ENCODE results near the gene PPARD. TPM values are rescaled to one million over a fixed set of nuclear protein-coding genes. Genes with fewer than 3 reads are reported as not detected.

PPARD gene
- total RNA-seq, 3 donors from 2014 or later (not counting 1 experiment from before 2014, with no cell fraction given) = 14.4 to 20.4 (median 18.8) TPM

GRCh38 chr6:35415065-35415891 is 72.9 kb downstream of the PPARD start:
- Histone ChIP-seq H3K9me3 (ENCODE audit: control insufficient read depth, insufficient read depth, low read length) (no peaks in the 10 kb centered on the region), H3K27me3 (ENCODE audit: control insufficient read depth, insufficient read depth, low read length) (no peaks in the 10 kb centered on the region), H3K36me3 (ENCODE audit: control insufficient read depth, insufficient read depth, low read length) (peaks cover 29% of the 10 kb centered on the region), H3K27ac (ENCODE audit: low read length) (no peak overlapping the region), H3K4me3 (ENCODE audit: low read length) (no peak overlapping the region), H3K4me1 (ENCODE audit: control insufficient read depth, insufficient read depth, low read length) (peaks cover 29% of the 10 kb centered on the region)
- 85% methylated on average over 7 of the region's 7 CpGs for WGBS (ENCODE audit: insufficient coverage)
- DNase-seq (peak in 1 of 2 donors; percentile 53), ATAC-seq (no peak)
- Mint-ChIP-seq H3K27me3 (ENCODE audit: low read depth in 2 of 2) (no peaks in the 10 kb centered on the region), H3K27ac (no peak overlapping the region), H3K4me3 (no peak overlapping the region), H3K36me3 (no peaks in the 10 kb centered on the region), H3K4me1 (peaks cover 26 to 47% of the 10 kb centered on the region in 2 donors), H3K9me3 (no peaks in the 10 kb centered on the region)
- TF ChIP-seq, protein P1, sequence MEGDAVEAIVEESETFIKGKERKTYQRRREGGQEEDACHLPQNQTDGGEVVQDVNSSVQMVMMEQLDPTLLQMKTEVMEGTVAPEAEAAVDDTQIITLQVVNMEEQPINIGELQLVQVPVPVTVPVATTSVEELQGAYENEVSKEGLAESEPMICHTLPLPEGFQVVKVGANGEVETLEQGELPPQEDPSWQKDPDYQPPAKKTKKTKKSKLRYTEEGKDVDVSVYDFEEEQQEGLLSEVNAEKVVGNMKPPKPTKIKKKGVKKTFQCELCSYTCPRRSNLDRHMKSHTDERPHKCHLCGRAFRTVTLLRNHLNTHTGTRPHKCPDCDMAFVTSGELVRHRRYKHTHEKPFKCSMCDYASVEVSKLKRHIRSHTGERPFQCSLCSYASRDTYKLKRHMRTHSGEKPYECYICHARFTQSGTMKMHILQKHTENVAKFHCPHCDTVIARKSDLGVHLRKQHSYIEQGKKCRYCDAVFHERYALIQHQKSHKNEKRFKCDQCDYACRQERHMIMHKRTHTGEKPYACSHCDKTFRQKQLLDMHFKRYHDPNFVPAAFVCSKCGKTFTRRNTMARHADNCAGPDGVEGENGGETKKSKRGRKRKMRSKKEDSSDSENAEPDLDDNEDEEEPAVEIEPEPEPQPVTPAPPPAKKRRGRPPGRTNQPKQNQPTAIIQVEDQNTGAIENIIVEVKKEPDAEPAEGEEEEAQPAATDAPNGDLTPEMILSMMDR (IDR thresholded peaks at IDR 0.05) = no peak
- intact Hi-C loops (cut with micrococcal nuclease) = no loop called here

DNA sequence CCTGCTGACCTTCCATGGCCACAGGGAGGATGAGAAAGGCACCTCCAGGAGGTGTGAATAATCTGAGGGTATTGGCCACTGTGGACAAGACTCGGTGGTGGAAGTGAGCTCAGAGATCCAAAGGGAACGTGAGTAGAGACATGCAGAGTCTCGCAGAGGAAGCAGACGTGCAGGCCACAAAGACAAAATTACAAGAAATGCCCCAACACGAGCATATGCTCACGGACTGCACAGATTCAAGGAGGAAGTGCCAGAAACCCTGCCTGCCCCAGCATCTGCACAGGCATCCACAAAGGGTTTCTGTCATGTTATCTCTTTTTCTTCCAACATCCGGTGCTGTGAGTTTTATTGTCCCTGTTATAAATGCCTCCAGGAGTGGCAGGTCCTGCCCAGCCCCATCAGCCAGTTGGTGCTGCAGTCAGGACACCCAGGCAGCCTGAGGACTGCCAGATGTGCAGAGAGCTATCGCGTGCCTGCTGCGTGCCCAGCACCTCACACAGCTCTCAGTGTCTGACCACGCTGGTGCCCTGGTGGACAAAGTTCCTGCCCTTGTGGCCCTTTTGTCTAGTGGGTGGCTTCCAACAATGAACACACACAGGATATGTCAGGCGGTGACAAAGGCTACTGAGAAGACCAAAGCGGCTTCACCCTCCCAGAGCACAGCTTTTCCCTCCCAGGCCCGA is 75.8 kb downstream of the PPARD start:
- H3K27me3 Mint-ChIP-seq (ENCODE audit: low read depth in 2 of 2) = no peaks in the 10 kb centered on the region
- Histone ChIP-seq H3K27ac (ENCODE audit: low read length) (no peak overlapping the region), H3K4me3 (ENCODE audit: low read length) (no peak overlapping the region), H3K4me1 (ENCODE audit: control insufficient read depth, insufficient read depth, low read length) (peaks cover 18% of the 10 kb centered on the region), H3K9me3 (ENCODE audit: control insufficient read depth, insufficient read depth, low read length) (no peaks in the 10 kb centered on the region), H3K27me3 (ENCODE audit: control insufficient read depth, insufficient read depth, low read length) (no peaks in the 10 kb centered on the region), H3K36me3 (ENCODE audit: control insufficient read depth, insufficient read depth, low read length) (peaks cover 30% of the 10 kb centered on the region)
- peak in 2 of 3 donors; percentile 26 to 45 for ATAC-seq
- DNase-seq = no peak
- peaks cover 19 to 25% of the 10 kb centered on the region in 2 donors for H3K4me1 Mint-ChIP-seq
- H3K4me3 Mint-ChIP-seq = no peak overlapping the region
- intact Hi-C loops (cut with micrococcal nuclease) = no loop called here
- peak overlapping the region; percentile 50 to 73 for H3K27ac Mint-ChIP-seq
- no peaks in the 10 kb centered on the region for H3K36me3 Mint-ChIP-seq
- TF ChIP-seq, protein P1 (IDR thresholded peaks at IDR 0.05) = no peak
- 59% methylated on average over 13 of the region's 14 CpGs for WGBS (ENCODE audit: insufficient coverage)
- no peaks in the 10 kb centered on the region for H3K9me3 Mint-ChIP-seq

DNA sequence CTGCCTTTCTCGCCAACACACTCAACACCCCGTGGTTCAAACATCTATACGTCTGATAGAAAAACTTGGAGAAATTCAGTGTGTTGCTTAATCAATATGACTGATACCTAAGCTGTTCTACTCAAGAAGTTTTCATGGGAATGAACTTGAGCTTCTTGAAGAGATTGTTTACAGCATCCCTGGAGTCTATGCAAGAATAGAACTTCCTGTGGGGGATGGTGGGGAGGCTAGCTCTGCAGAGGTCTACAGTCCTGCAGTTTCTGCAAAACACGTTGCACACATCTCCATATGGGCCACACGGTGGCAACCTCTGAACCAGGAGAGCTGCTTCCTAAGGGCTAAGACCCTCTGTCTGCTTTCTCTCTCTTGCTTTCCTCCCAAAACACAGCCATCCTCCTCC is 77.1 kb downstream of the PPARD start:
- peaks cover 19 to 25% of the 10 kb centered on the region in 2 donors for H3K4me1 Mint-ChIP-seq
- ATAC-seq (no peak), DNase-seq (peak in 1 of 2 donors; percentile 43)
- TF ChIP-seq, protein P1 (IDR thresholded peaks at IDR 0.05) = no peak
- Histone ChIP-seq H3K27ac (ENCODE audit: low read length) (no peak overlapping the region), H3K4me1 (ENCODE audit: control insufficient read depth, insufficient read depth, low read length) (peaks cover 18% of the 10 kb centered on the region), H3K27me3 (ENCODE audit: control insufficient read depth, insufficient read depth, low read length) (no peaks in the 10 kb centered on the region), H3K9me3 (ENCODE audit: control insufficient read depth, insufficient read depth, low read length) (no peaks in the 10 kb centered on the region), H3K36me3 (ENCODE audit: control insufficient read depth, insufficient read depth, low read length) (peaks cover 25% of the 10 kb centered on the region), H3K4me3 (ENCODE audit: low read length) (no peak overlapping the region)
- no peaks in the 10 kb centered on the region for H3K27me3 Mint-ChIP-seq (ENCODE audit: low read depth in 2 of 2)
- H3K36me3 Mint-ChIP-seq = no peaks in the 10 kb centered on the region
- H3K9me3 Mint-ChIP-seq = no peaks in the 10 kb centered on the region
- 64% methylated on average over 5 of the region's 5 CpGs for whole genome bisulfite sequencing (ENCODE audit: insufficient coverage)
- no peak overlapping the region for H3K4me3 Mint-ChIP-seq
- intact Hi-C loops (cut with micrococcal nuclease) = no loop called here
- H3K27ac Mint-ChIP-seq = no peak overlapping the region
